ENCODE measurements around the gene FHAD1.

- TF ChIP-seq CTCF (IDR thresholded peaks at IDR 0.05) = no peak
- TF ChIP-seq POLR2A (IDR thresholded peaks at IDR 0.05) = no peak
Observed at GRCh38 chr1:15401391-15402055, 154.5 kb downstream of the FHAD1 start.

Data from thyroid gland (tissue), 4 donors.